Keratinocyte (primary cell): ENCODE measurements around the gene PLA2G6. TPM values are rescaled to one million over a fixed set of nuclear protein-coding genes. Genes with fewer than 3 reads are reported as not detected.

Source experiments
- DNase-seq: peaks from one replicate; pipeline ENCODE4 v3.0.0-alpha.2; 2011; ENCODE audit warnings: low read depth, missing footprints, low spot score
- FAIRE-seq: peaks from 2 replicates; lab custom pipeline; 2011; peaks lifted over from hg19 to GRCh38; lab: Jason Lieb, UNC
- H2AFZ ChIP-seq: 2 replicates; pipeline ENCODE4 v1.6.0; 2012; ENCODE audit warnings: low read length, control low read depth, inconsistent platforms; ENCODE audit not compliant: control insufficient read depth
- H3K27ac ChIP-seq: 2 replicates; pipeline ENCODE4 v1.5.1; 2011; ENCODE audit warnings: low read length; ENCODE audit not compliant: control insufficient read depth, insufficient read depth
- H3K27me3 ChIP-seq: 3 replicates; pipeline ENCODE4 v1.6.0; 2011; ENCODE audit warnings: low read length; ENCODE audit not compliant: control insufficient read depth, insufficient read depth; ENCODE audit errors: extremely low read depth
- H3K36me3 ChIP-seq, 2 experiments: 2 replicates in 1 of 2; 3 replicates in 1 of 2; pipeline ENCODE4 v1.5.1; 2011; ENCODE audit warnings: low read length in 2 of 2, mild to moderate bottlenecking in 1 of 2; ENCODE audit not compliant: control insufficient read depth in 2 of 2, insufficient read depth in 2 of 2; ENCODE audit errors: extremely low read depth in 1 of 2
- H3K4me1 ChIP-seq: 3 replicates; pipeline ENCODE4 v1.5.1; 2011; ENCODE audit warnings: low read length; ENCODE audit not compliant: control insufficient read depth, insufficient read depth; ENCODE audit errors: extremely low read depth
- H3K4me2 ChIP-seq: 3 replicates; pipeline ENCODE4 v1.6.0; 2011; ENCODE audit warnings: low read depth, low read length; ENCODE audit not compliant: control insufficient read depth, insufficient read depth; ENCODE audit errors: extremely low read depth
- H3K4me3 ChIP-seq, 3 experiments: fragments of 200-600 bp in 1 of 3; sonication (generic) in 1 of 3; 2 replicates in 2 of 3; 3 replicates in 1 of 3; pipeline ENCODE4 v1.5.1; 2011 to 2016; ENCODE audit warnings: low read length in 3 of 3, mild to moderate bottlenecking in 3 of 3, control low read depth in 2 of 3, inconsistent platforms in 1 of 3, low read depth in 1 of 3, mixed read lengths in 1 of 3, mixed run types in 1 of 3, moderate library complexity in 1 of 3; ENCODE audit not compliant: control insufficient read depth in 2 of 3, insufficient read depth in 2 of 3; ENCODE audit errors: extremely low read depth in 1 of 3
- H3K79me2 ChIP-seq: 2 replicates; pipeline ENCODE4 v1.6.0; 2012; ENCODE audit warnings: low read length; ENCODE audit not compliant: control insufficient read depth, insufficient read depth
- H3K9ac ChIP-seq: 3 replicates; pipeline ENCODE4 v1.6.0; 2011; ENCODE audit warnings: low read length; ENCODE audit not compliant: control insufficient read depth, insufficient read depth; ENCODE audit errors: extremely low read depth
- H3K9me1 ChIP-seq: 3 replicates; pipeline ENCODE4 v1.6.0; 2011; ENCODE audit warnings: low read length; ENCODE audit not compliant: control insufficient read depth, insufficient read depth; ENCODE audit errors: extremely low read depth
- H3K9me3 ChIP-seq: 2 replicates; pipeline ENCODE4 v1.5.1; 2012; ENCODE audit warnings: low read depth, low read length; ENCODE audit not compliant: control insufficient read depth
- H4K20me1 ChIP-seq: 3 replicates; pipeline ENCODE4 v1.6.0; 2011; ENCODE audit warnings: low read length; ENCODE audit not compliant: control insufficient read depth, insufficient read depth; ENCODE audit errors: extremely low read depth
- CTCF ChIP-seq, 3 experiments: IDR thresholded peaks in 1 of 3; conservative IDR thresholded peaks in 1 of 3; optimal IDR thresholded peaks in 1 of 3; 2 replicates in 2 of 3; 3 replicates in 1 of 3; pipeline versions ENCODE3 to v1.5.1; 2011; ENCODE audit warnings: low read length in 3 of 3, mild to moderate bottlenecking in 3 of 3, moderate library complexity in 2 of 3, control low read depth in 1 of 3, inconsistent platforms in 1 of 3; ENCODE audit not compliant: insufficient read depth in 2 of 3; ENCODE audit errors: extremely low read depth in 1 of 3
- EZH2 ChIP-seq: IDR thresholded peaks from one replicate; pipeline ENCODE4 v1.6.1; 2012; ENCODE audit warnings: inconsistent platforms, mild to moderate bottlenecking, low read length, moderate library complexity
- dilution Hi-C: fragments of 300-500 bp; cut with MboI; formaldehyde crosslinking; loops from one replicate; pipeline ENCODE4 v1.7.0; 2020; ENCODE audit warnings: low sequenced_read_pairs; ENCODE audit not compliant: extremely low pct_ligation_motif_present
- polyA plus RNA-seq, 5 experiments: library from polyadenylated mRNA; depleted of rRNA in 3 of 5; stranded (reverse) in 3 of 5; stranded (forward) in 1 of 5; unstranded in 1 of 5; fragments of >200 nt; gene quantifications; 1 replicate in 1 of 5; 2 replicates in 3 of 5; 3 replicates in 1 of 5; pipeline versions ENCODE4 v1.2.1 to v1.2.3, GENCODE V29; 2011 to 2012; ENCODE audit warnings: missing spikeins in 2 of 5, low read depth in 1 of 5, low replicate concordance in 1 of 5

The PLA2G6 gene
- polyA plus RNA-seq, 1 donor (not counting 4 experiments of a cell fraction or from before 2014, with no cell fraction given): 5.2 TPM

GRCh38 chr22:38104084-38104483, 77.5 kb downstream of the PLA2G6 start:
- Histone ChIP-seq H3K79me2 (no peaks in the 10 kb centered on the region), H2AFZ (no peak overlapping the region), H3K9me3 (no peaks in the 10 kb centered on the region), H3K27me3 (no peaks in the 10 kb centered on the region), H3K4me2 (no peak overlapping the region), H4K20me1 (no peaks in the 10 kb centered on the region), H3K9ac (no peak overlapping the region), H3K27ac (no peak overlapping the region), H3K4me3 (no peak overlapping the region), H3K4me1 (no peaks in the 10 kb centered on the region), H3K36me3 (no peaks in the 10 kb centered on the region), H3K9me1 (no peaks in the 10 kb centered on the region)
- DNase-seq (no peak), FAIRE-seq (no peak)
- peak; percentile 42 to 58 (median 55) for TF ChIP-seq CTCF (optimal IDR thresholded peaks at IDR 0.05 in 1 of 3, IDR thresholded peaks at IDR 0.05 in 1 of 3, conservative IDR thresholded peaks at IDR 0.05 in 1 of 3; ENCODE audit: extremely low read depth in 1 of 3, insufficient read depth in 2 of 3, low read length in 3 of 3)
- no peak for TF ChIP-seq EZH2
- dilution Hi-C loops: no loop called here

- DNase-seq (no peak), FAIRE-seq (no peak)
- dilution Hi-C loops: no loop called here
Measured at GRCh38 chr22:38103641-38104040, 78.0 kb downstream of the PLA2G6 start.

More at GRCh38 chr22:38103641-38104040, 78.0 kb downstream of the PLA2G6 start:
- Histone ChIP-seq H3K9me1 (no peaks in the 10 kb centered on the region), H3K4me1 (no peaks in the 10 kb centered on the region), H4K20me1 (no peaks in the 10 kb centered on the region), H2AFZ (no peak overlapping the region), H3K4me2 (no peak overlapping the region), H3K4me3 (no peak overlapping the region), H3K36me3 (no peaks in the 10 kb centered on the region), H3K9ac (no peak overlapping the region), H3K79me2 (no peaks in the 10 kb centered on the region), H3K27ac (no peak overlapping the region), H3K9me3 (no peaks in the 10 kb centered on the region), H3K27me3 (no peaks in the 10 kb centered on the region)
- TF ChIP-seq EZH2 (no peak), CTCF (optimal IDR thresholded peaks at IDR 0.05 in 1 of 3, IDR thresholded peaks at IDR 0.05 in 1 of 3, conservative IDR thresholded peaks at IDR 0.05 in 1 of 3; ENCODE audit: extremely low read depth in 1 of 3, insufficient read depth in 2 of 3, low read length in 3 of 3) (no peak)
